HG03159 (cell line): ENCODE data around the gene MRPS34.
A peak's percentile ranks its signal among the peaks of the same experiment; 100 is the strongest.

Experiments used
- ATAC-seq: cut with Tn5 transposase; IDR thresholded peaks from one replicate; pipeline ENCODE4 v1.9.1; 2021; ENCODE audit warnings: mild to moderate bottlenecking, moderate library complexity; ENCODE audit not compliant: unreplicated experiment

MRPS34 gene

GRCh38 chr16:1782408-1783264 is 9.7 kb upstream of the MRPS34 start, which contains the start of the genes NUBP2 and SPSB3:
TSS of gene NUBP2 (plus strand) at chr16:1782960. CDS start at chr16:1783021, 61 bp downstream.
TSS of gene SPSB3 (minus strand) at chr16:1782571. CDS start at chr16:1781483, 1,088 bp downstream.
- peak; percentile 87 for ATAC-seq

GRCh38 chr16:1781758-1782407 is 8.9 kb upstream of the MRPS34 start:
- ATAC-seq = peak; percentile 9

GRCh38 chr16:1781254-1781653 is 8.3 kb upstream of the MRPS34 start:
- ATAC-seq = no peak

GRCh38 chr16:1780677-1781072 is 7.7 kb upstream of the MRPS34 start:
- no peak for ATAC-seq

GRCh38 chr16:1779741-1780676 is 7.1 kb upstream of the MRPS34 start:
- no peak for ATAC-seq

GRCh38 chr16:1779234-1779701 is 6.3 kb upstream of the MRPS34 start:
- ATAC-seq = no peak

- ATAC-seq = no peak
Observed at GRCh38 chr16:1778200-1779179, 5.6 kb upstream of the MRPS34 start.

GRCh38 chr16:1777375-1778199 is 4.7 kb upstream of the MRPS34 start:
- ATAC-seq = no peak

GRCh38 chr16:1776991-1777374 is 4.0 kb upstream of the MRPS34 start:
- ATAC-seq = no peak

- no peak for ATAC-seq
Observed at GRCh38 chr16:1776672-1776955, 3.7 kb upstream of the MRPS34 start.

- ATAC-seq = no peak
Observed at GRCh38 chr16:1775846-1776671, 3.1 kb upstream of the MRPS34 start.

- no peak for ATAC-seq
Observed at GRCh38 chr16:1775006-1775845, 2.3 kb upstream of the MRPS34 start.

GRCh38 chr16:1774448-1774780 is 1.5 kb upstream of the MRPS34 start:
- ATAC-seq = no peak

GRCh38 chr16:1773703-1774447 is 941 bp upstream of the MRPS34 start:
- no peak for ATAC-seq

- peak; percentile 3 for ATAC-seq
Observed at GRCh38 chr16:1772362-1772907, 499 bp downstream of the MRPS34 start, which contains the start of gene EME2. TSS of gene EME2 (plus strand) at chr16:1772810. CDS start at chr16:1773228, 418 bp downstream.

- no peak for ATAC-seq
Observed at GRCh38 chr16:1771864-1772361, 1.0 kb downstream of the MRPS34 start.
